Mesenteric fat pad (tissue), 1 donor: ENCODE data around the gene PCMT1. TPM values are rescaled to one million over a fixed set of nuclear protein-coding genes. Genes with fewer than 3 reads are reported as not detected.
"Not testable (repeated sequence)": the region's sequence is repeated elsewhere in the genome, so short reads cannot be mapped to it uniquely, and the experiment has no call there.

Experiments used
- DNase-seq: peaks from one replicate; pipeline ENCODE4 v3.0.0-alpha.2; 2020; ENCODE audit warnings: low spot score
- total RNA-seq: library from RNA; stranded (reverse); fragmentation: NEBNext Ultra II Directional; extraction: Animal tissue kit (Norgen Biotek cat#: 25700); gene quantifications from one replicate; pipeline ENCODE4 v1.2.1, GENCODE V29; 2021
- donor health status: DM: yes; HTN: yes; CAD: no.

Gene PCMT1
- total RNA-seq, 1 donor from 2014 or later = 78.7 TPM

GRCh38 chr6:149813351-149813750, 63.8 kb downstream of the PCMT1 start:
- no peak for DNase-seq

DNA sequence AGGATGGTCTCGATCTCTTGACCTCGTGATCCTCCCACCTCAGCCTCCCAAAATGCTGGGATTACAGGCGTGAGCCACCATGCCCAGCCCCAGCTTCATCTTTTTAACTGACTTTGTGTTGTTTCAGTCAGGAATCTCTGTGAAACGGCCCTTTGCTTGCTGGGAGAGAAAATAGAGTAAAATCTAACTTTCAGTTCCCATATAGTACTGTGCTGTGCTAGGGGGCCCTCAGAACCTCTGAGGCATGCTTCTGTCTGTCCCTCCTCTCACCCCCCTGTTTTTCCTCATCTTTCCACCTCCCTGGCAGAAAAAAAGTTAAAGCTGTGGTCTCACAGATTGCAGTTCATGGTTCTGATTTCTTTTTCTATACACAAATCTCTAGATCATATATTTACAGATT, 66.2 kb downstream of the PCMT1 start:
- DNase-seq = no peak

- no peak for DNase-seq
These were observed 71.0 kb downstream of the PCMT1 start for GRCh38 chr6:149820506-149820905.

- no peak for DNase-seq
These were observed 72.0 kb downstream of the PCMT1 start for GRCh38 chr6:149821492-149821891.

GRCh38 chr6:149823013-149823412, 73.5 kb downstream of the PCMT1 start:
- no peak for DNase-seq

DNA sequence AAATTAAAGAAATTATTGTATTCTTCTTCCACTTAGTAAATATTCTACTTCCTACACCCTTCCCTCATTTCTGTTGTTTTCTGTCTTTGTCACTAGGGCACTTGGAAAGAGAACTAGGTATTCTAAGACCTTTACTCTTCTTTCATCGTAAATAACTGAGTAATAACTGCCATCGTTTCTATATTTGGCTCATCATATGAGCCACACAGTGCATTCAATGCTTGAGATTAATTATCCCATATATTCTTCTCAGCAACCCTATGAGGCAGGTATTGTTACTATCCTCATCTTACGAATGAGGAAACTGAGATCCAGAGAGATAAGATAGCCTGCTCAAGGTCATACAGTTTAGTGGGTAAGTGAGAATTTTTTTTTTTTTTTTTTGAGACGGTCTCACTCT, 75.8 kb downstream of the PCMT1 start:
- no peak for DNase-seq

DNA sequence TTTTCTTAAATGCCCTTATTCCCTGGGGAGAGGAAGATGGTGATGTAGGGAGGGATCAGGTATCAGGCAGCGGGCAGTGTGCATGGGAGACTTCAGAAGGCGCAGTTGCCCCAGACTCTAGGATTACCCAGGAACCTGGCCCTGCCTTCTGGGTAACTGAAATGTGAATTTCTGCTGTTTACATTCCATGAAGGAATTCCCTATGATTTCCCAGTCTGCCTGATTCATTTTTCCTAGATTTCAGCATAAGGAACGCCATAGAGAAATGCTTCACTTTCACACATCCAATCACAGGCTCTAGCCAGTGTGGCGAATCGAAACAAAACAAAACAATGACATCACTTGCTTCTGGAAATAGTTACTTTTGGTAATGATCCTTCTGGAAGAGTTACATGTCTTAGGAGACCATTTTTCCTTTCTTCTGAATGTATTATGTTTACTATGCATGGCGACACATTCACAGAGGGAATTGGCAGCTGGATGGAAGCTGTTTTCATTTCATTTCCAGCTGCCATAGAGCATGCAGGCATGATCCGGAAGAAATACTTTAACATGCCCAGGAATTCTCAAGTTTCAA, 81.3 kb downstream of the PCMT1 start:
- DNase-seq = no peak

- DNase-seq = no peak
These were observed 81.8 kb downstream of the PCMT1 start for GRCh38 chr6:149831308-149831820.

DNA sequence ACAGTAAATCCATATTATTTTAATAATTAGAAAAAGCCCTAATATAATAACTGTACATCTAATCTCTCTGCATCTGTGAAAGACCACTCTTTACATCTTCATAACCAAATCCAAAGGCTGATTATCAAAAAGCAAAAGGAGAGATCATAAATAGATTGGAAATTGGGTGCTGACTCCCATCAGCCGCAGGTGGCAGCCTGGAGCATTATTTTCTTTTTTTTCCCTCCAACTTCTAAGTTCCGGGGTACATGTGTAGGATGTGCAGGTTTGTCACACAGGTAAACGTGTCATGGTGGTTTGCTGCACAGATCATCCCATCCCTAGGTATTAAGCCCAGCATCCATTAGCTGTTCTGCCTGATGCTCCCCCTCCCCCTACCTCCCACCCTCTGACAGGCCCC, 84.1 kb downstream of the PCMT1 start:
- no peak for DNase-seq

- DNase-seq = no peak
These were observed 85.3 kb downstream of the PCMT1 start for GRCh38 chr6:149834513-149835481.

DNA sequence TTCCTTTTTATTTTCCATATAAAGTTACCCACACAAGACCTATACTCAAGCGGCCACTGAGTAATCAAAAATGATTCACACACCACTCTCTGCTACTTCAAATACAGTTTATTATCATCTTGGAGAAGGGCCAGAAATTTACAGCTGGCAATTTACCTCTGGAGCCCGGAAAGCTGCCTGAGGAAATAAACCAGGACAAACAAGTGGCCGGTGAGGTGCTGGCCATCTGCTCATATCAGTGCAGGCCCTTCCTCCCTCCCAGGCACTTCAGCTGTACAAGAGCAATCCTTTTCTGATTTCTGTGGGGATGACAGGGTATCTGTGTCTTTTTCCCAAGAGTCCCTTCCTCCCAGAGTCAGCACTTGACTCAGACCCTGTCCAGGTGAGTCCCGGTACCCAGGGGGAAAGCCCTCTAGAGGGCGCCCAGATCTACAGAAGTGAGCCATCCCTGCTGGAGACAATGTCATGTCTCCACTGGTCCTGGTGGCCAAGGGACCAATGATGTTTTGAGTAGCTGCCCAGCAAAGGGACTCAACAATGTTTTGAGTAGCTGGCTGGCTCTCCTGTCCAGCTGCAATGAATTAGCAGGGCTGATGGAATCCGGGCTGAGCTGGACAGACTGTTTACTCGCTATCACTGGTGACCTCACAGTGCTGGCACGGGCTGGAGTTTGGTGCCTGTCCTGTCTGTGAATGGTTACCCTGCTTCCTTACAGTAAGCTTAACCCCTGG, 91.0 kb downstream of the PCMT1 start:
- DNase-seq = no peak

GRCh38 chr6:149842331-149842730, 92.8 kb downstream of the PCMT1 start:
- no peak for DNase-seq

- DNase-seq = no peak
These were observed 93.6 kb downstream of the PCMT1 start for GRCh38 chr6:149843051-149843633.

GRCh38 chr6:149844036-149844435, 94.5 kb downstream of the PCMT1 start:
- DNase-seq = not testable (repeated sequence)

DNA sequence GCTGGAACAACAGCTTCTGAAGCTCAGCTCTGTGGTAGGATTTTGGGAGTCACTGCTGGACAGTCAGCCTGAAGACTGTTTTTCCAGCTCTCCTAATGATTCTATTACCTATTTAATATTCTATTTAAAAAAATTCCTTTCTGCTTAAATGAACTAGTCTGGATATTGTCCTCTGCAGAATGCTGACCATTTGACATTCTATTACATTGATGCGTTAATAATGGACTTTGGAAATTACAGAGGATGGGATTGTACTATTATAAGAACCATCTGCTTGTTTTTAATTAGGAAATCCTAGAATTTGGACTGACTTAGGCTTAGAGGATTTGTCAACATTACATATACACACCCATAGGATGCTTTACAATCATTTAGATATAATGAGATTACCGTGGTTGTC, 94.9 kb downstream of the PCMT1 start:
- DNase-seq = no peak

DNA sequence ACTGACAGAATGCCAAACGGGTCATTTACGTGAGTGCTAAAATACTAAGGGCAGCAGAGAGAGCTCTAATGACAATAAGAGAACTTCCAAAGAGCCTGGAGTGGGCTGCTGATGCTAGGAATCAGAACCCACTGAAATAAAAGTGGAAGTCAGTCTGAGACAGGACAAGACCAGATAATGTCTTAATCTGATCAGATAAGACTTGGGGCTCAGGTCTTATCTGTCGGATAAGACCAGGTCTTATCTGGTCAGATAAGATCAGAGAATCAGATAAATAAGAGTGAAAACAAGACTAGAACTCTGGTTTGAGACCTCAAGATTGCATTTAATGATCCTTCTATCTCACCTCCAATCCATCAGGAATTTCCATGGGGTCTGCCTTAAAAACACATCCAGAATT, 96.0 kb downstream of the PCMT1 start:
- DNase-seq = no peak

GRCh38 chr6:149846321-149846720, 96.8 kb downstream of the PCMT1 start:
- DNase-seq = no peak

- no peak for DNase-seq
These were observed 98.4 kb downstream of the PCMT1 start for GRCh38 chr6:149847939-149848267.

GRCh38 chr6:149848343-149848742, 98.8 kb downstream of the PCMT1 start:
- DNase-seq = not testable (repeated sequence)

GRCh38 chr6:149851461-149852110, 102.0 kb downstream of the PCMT1 start:
- no peak for DNase-seq

DNA sequence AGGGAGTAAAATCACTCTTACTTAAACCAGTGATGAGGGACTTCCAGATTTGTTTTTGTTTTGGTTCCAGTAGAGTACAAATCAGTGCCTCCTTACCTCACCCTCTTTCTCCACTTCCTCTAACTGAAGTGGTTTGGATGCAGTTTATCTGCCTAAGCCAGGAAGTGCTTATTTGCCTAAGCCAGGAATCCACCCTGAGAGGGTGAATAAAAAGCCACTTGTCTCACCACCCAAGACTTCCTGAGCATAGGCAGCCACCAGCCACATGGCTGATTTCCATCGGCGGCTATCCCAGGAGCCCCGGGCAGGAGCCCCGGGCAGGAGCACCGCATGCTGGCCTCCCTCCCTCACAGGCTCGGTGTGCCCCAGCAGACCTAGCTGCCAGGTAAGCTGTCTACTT, 102.6 kb downstream of the PCMT1 start:
- DNase-seq = no peak
